GM21367 (cell line): ENCODE data around the gene ARGFX.
"Not testable (repeated sequence)": the region's sequence is repeated elsewhere in the genome, so short reads cannot be mapped to it uniquely, and the experiment has no call there.

Experiments
- ATAC-seq: cut with Tn5 transposase; IDR thresholded peaks from one replicate; pipeline ENCODE4 v1.9.1; 2021; ENCODE audit not compliant: unreplicated experiment

The ARGFX gene

GRCh38 chr3:121567649-121568048, at the start of gene ARGFX:
Gene ARGFX (plus strand): TSS chr3:121567949. CDS start chr3:121570714, 2,765 bp downstream.
- no peak for ATAC-seq

DNA sequence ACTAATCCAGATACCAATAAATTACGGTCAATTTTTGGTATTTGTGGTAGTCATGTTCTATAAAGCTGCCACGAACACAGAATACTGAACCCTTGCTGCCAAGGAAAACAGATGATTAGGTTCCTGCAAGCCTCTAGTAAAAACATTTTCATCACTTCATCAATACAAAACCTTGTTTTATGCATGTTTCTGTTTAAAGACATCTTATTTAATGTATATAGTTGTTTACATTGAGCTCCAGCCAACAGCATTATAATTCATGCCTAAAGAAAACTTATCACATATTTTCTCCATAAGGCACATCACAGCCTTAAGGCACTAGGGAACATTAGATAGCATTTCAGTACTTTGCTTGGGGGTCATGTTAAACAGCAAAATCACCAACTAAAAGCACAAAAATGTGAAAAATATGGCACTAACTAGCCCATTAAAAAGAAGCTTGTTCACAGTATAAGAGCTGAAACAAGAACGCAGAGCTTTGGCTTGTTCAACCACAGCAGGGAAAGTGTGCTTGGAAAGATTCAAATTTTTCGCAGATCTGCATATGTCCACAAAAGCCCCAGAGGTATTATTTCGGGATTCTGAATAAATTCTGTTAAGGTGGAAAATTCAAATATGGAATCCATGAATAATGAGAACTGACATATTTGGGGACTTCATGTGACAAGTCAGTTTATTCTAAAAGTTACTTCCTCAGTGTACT, 49.6 kb upstream of the ARGFX start:
- no peak for ATAC-seq

GRCh38 chr3:121520510-121520909, 47.2 kb upstream of the ARGFX start:
- no peak for ATAC-seq

- ATAC-seq = no peak
Measured at GRCh38 chr3:121529308-121529707, 38.4 kb upstream of the ARGFX start.

DNA sequence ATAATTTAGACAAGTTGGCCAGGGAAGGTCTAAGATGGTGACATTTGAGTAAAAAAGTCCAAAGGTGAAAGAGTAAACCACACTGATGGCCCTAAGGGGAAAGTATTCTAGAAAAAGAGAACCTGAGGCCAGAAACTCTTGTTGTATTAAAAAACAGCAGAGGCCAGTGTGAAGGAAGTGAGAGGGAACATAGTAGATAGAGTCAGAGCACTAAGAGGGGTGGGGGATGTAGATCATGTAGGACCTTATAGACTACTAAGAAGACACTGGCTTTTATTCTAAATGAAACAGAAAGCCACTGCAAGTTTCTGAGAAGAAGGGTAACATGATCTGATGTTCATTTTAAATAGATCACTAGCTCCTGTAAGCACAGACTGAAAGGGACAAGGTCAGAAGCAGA, 36.5 kb upstream of the ARGFX start:
- no peak for ATAC-seq

DNA sequence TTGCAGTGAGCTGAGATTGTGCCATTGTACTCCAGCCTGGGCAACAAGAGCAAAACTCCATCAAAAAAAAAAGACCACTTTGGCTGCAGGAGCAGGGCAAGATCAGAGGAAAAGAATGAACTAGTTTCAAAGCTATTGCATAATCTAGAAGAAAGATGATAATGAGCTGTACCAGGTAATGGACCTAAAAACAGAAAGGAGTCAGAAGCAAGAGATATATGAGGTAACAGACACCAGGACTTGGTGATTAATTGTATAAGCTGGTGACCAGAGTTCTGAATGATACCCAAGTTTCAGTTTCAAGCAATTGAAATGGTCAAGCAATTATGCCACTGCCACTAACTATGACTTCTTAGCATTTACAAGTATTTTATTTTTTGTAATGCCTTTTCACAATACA, 24.8 kb upstream of the ARGFX start:
- no peak for ATAC-seq

DNA sequence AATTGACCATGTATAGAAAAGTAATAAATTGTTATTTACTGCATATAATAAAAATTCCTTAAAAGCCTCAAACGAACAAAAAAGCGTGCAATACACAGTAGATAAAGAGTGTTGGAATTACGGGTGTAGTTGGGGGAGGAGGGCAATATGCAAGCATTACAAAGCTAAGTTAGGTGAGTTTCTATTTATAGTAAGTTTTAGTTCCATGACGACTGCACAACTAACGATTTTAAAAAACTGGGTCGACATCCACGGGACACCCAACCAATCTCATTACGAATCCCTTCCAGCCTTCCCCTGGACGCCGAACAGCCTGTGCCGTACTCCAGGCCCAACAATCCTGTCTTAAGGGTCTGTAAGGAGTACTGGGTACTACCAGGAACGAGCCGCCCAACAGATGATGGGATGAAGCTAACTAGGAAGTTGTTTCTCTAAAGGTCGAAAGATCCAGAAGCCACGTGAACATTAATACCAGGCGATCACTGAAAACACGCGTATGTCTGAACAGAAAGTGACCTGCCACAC, 22.6 kb upstream of the ARGFX start:
- ATAC-seq = no peak

- peak; percentile 73 for ATAC-seq
Measured at GRCh38 chr3:121545574-121546455, 21.9 kb upstream of the ARGFX start, which contains the start of gene POLQ. Gene POLQ (minus strand): TSS chr3:121545988. CDS start chr3:121545877, 111 bp downstream.

DNA sequence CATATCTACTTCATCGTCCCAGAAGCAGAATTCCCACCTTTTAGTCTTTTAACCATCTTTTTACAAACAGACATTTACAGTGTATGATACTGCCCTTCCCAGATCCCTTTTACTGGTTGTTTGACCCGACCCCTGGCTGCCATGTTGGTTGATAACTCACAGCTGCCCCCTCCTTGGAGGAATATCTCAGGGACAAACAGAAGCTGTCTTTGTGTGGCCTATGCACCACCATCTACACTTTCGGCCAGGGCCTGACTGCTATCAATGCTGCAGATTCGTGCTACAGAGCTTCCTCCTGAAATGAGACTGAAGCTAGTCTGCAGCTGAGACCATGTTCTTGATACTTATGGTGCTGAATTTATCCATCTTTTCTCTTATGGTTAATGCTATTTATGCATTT, 15.4 kb upstream of the ARGFX start:
- no peak for ATAC-seq

DNA sequence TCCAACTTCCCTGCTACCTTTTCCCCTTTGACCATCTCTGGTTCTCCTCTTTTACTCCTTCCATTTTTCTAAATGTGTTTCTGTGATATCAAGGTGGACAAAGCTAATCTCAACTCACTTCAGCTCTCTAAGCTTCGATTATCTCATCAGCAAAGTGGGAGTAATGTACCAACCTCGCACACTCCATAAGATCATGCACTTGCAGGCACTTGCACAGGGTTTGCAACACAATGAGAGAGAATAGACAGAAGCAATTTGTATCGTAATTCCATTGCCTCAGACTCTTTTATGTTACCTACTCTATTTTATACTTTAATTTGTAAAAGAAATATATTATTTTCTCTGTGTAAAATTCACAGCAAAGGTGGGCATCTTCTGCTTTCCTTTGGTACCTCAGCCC, 15.0 kb upstream of the ARGFX start:
- ATAC-seq = no peak

- ATAC-seq = no peak
Measured at GRCh38 chr3:121557426-121557934, 10.3 kb upstream of the ARGFX start.

- ATAC-seq = no peak
Measured at GRCh38 chr3:121562148-121562547, 5.6 kb upstream of the ARGFX start.

- no peak for ATAC-seq
Measured at GRCh38 chr3:121566773-121567172, 976 bp upstream of the ARGFX start.

- no peak for ATAC-seq
Measured at GRCh38 chr3:121574449-121574848, 6.7 kb downstream of the ARGFX start.

GRCh38 chr3:121581691-121582090, 13.9 kb downstream of the ARGFX start:
- no peak for ATAC-seq

GRCh38 chr3:121584418-121584817, 16.7 kb downstream of the ARGFX start:
- ATAC-seq = no peak

- peak; percentile 57 for ATAC-seq
Measured at GRCh38 chr3:121592856-121593702, 25.3 kb downstream of the ARGFX start, which contains the start of gene FBXO40. Gene FBXO40 (plus strand): TSS chr3:121593379. CDS start chr3:121620576, 27,197 bp downstream.

DNA sequence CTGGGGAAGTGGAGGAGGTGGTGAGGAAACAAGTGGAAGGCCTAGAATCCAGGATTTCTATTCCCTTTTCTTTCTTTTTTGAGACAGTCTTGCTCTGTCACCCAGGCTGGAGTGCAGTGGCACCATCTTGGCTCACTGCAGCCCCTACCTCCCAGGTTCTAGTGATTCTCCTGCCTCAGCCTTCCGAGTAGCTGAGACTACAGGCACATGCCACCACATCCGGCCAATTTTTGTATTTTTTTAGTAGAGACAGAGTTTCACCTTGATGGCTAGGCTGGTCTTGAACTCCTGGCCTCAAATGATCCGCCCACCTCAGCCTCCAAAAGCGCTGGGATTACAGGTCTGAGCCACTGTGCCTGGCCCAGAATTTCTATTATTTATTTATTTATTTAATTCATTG, 26.1 kb downstream of the ARGFX start:
- ATAC-seq = not testable (repeated sequence)

DNA sequence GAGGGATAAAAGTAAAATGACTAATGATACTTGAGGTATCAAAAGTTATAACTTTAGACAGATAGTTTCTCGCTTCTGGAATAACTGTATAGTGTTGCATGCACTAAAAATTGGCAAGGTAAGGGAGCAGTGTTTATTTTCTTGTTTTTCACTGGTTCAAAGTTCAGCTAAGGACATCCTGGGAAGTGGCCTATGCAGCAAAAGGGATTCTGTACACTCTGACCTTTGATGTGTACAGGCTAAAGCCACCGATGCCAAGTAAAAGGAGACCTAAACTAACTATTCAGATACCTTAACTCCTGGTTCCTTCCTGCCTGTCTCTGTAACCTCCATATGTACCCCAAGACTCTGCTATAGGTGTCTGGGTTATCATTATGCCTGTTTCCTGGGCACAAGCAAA, 27.1 kb downstream of the ARGFX start:
- no peak for ATAC-seq

GRCh38 chr3:121595765-121596406, 28.1 kb downstream of the ARGFX start:
- ATAC-seq = no peak
